Measurements from ENCODE around the gene YJEFN3. TPM values are rescaled to one million over a fixed set of nuclear protein-coding genes. Genes with fewer than 3 reads are reported as not detected.

The YJEFN3 gene
- total RNA-seq, 1 donor from 2014 or later, result 6.6 TPM

DNA sequence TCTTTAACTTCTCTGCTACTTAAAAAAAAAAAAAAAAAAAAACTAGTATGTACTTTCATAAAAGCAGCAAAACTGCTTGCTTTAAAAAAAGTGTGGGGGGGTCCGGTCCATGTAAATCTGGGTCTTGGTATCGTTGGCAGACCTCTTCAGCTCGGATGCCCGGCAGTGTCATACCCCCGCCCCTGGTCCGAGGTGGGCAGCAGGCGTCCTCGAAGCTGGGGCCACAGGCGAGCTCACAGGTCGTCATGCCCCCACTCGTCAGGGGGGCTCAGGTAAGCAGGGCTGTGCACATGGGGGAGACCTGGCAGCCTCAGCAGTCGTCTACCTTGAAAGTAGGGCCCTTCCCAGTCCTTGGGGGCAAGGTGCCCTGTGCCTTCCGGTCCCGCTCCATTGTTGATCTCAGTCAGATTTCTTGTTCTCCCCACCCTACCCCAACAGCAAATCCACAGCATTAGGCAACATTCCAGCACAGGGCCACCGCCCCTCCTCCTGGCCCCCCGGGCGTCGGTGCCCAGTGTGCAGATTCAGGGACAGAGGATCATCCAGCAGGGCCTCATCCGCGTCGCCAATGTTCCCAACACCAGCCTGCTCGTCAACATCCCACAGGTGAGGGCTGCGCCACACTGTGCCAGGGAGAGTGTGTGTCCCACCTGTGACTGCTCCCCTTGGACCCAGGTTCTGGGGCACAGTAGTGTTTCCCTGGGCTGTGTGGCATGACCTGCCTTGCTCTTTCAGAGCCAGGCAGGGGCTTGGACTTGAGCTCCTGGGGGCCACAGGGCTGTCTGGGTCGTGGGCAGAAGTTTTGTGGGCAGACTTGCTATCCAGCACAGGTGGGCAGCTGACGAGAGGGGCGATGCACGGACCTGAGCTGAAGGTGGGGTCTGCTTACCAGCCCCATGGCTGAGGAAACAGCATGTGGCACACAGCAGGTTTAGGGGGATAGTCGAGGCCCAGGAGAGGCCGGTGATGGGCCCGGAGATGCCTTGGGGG, 32.8 kb upstream of the YJEFN3 start:
- Histone ChIP-seq H3K4me1 (no peaks in the 10 kb centered on the region), H3K36me3 (peaks cover 94% of the 10 kb centered on the region), H3K4me3 (no peak overlapping the region), H3K27ac (no peak overlapping the region), H3K27me3 (ENCODE audit: low read depth) (no peaks in the 10 kb centered on the region), H3K9me3 (no peaks in the 10 kb centered on the region)
- intact Hi-C loops (cut with DNase I), result loop anchor here (10.0 kb wide), 1 partner anchor 131 kb away; no protein-coding TSS in a partner anchor
- ATAC-seq (no peak), DNase-seq (no peak)
- TF ChIP-seq, protein P1, sequence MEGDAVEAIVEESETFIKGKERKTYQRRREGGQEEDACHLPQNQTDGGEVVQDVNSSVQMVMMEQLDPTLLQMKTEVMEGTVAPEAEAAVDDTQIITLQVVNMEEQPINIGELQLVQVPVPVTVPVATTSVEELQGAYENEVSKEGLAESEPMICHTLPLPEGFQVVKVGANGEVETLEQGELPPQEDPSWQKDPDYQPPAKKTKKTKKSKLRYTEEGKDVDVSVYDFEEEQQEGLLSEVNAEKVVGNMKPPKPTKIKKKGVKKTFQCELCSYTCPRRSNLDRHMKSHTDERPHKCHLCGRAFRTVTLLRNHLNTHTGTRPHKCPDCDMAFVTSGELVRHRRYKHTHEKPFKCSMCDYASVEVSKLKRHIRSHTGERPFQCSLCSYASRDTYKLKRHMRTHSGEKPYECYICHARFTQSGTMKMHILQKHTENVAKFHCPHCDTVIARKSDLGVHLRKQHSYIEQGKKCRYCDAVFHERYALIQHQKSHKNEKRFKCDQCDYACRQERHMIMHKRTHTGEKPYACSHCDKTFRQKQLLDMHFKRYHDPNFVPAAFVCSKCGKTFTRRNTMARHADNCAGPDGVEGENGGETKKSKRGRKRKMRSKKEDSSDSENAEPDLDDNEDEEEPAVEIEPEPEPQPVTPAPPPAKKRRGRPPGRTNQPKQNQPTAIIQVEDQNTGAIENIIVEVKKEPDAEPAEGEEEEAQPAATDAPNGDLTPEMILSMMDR (IDR thresholded peaks at IDR 0.05), result no peak

DNA sequence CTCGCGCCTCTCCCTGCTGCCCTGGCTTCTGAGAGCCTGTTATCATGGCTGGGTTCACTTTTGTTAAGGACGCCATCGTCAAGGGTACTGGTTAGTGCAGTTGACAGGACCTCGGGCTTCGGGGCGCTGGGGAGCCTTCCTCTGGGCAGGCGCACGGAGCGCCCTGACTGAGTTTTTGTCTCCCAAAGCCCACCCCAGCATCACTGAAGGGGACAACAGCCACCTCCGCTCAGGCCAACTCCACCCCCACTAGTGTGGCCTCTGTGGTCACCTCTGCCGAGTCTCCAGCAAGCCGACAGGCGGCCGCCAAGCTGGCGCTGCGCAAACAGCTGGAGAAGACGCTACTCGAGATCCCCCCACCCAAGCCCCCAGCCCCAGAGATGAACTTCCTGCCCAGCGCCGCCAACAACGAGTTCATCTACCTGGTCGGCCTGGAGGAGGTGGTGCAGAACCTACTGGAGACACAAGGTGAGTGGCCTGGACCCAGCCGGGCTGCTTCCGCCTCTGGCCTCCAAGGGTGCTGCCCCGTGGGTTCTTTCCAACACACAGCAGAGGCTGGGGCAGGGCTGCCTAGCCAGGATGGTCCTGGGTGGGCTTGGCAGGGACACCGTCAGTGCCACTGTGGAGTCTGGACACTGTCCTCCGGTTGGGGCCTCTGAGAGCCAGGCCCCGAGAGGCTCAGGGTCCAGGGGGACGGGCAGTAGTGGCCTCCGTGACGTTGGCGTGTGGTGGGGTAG, 30.3 kb upstream of the YJEFN3 start:
- no peaks in the 10 kb centered on the region for H3K9me3 ChIP-seq
- intact Hi-C loops (cut with DNase I), result loop anchor here (10.0 kb wide), 1 partner anchor 134 kb away; no protein-coding TSS in a partner anchor
- TF ChIP-seq, protein P1 (IDR thresholded peaks at IDR 0.05), result no peak
- no peak overlapping the region for H3K4me3 ChIP-seq
- DNase-seq (no peak), ATAC-seq (no peak)
- peaks cover 98% of the 10 kb centered on the region for H3K36me3 ChIP-seq
- no peaks in the 10 kb centered on the region for H3K4me1 ChIP-seq
- H3K27me3 ChIP-seq (ENCODE audit: low read depth), result no peaks in the 10 kb centered on the region
- no peak overlapping the region for H3K27ac ChIP-seq

DNA sequence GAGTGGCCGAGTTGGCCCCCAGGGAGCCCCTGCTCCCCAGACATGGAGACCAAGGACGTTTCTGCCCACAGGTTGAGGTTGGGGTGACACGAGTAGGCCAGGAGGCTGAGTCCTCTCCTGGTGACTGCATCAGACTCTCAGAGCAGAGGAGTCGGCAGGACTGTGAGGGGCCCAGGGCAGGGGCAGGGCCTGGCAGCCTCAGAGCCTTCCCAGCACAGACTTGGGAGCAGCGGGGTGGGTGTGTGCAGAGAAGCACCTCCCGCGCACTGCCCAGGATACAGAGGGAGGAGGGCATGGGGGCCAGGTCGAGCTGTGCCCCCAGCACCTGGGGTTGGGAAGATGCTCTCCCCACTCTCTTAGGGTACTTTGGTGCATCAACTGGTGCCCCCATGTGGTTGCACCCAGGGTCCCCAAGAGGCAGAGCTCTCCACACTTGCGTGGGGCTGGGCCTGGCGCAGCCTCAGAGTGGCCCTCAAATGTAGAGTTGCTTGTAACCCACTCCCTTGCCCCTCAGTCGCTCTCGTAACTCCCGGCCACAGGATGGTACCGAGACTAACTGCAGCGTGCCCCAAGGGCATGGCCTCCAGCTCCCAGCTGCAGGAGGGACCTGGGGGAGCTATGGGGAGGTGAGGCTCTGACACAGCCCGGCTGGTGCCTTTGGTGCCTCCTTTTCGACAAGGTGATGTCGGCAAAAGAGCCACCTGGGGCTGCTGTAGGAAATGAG, 29.3 kb upstream of the YJEFN3 start:
- no peak overlapping the region for H3K4me3 ChIP-seq

DNA sequence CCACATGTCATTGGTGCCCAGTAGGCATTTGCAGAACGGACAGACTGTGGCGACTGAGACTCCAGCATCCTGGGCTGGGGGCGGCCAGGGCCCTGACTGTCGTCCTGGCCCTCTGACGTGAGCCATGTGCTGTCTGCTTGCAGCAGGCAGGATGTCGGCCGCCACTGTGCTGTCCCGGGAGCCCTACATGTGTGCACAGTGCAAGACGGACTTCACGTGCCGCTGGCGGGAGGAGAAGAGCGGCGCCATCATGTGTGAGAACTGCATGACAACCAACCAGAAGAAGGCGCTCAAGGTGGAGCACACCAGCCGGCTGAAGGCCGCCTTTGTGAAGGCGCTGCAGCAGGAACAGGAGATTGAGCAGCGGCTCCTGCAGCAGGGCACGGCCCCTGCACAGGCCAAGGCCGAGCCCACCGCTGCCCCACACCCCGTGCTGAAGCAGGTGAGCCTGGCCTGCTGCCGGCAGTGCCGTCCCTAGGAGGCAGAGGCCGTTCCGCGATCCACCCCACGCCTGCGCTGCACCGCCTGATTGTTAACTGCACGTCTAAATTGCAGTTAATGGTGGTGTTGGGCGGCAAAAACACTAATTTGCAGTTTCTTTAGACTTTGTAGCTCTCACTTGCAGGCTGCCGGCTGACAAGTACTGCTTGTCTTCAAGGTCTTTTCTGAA, 27.6 kb upstream of the YJEFN3 start:
- Histone ChIP-seq H3K36me3 (peaks cover 100% of the 10 kb centered on the region), H3K27me3 (ENCODE audit: low read depth) (no peaks in the 10 kb centered on the region), H3K27ac (no peak overlapping the region), H3K4me1 (no peaks in the 10 kb centered on the region), H3K4me3 (no peak overlapping the region), H3K9me3 (no peaks in the 10 kb centered on the region)
- intact Hi-C loops (cut with DNase I), result no loop called here
- no peak for DNase-seq
- no peak for ATAC-seq
- TF ChIP-seq, protein P1 (IDR thresholded peaks at IDR 0.05), result no peak

More for the DNA sequence above, 29.3 kb upstream of the YJEFN3 start:
- TF ChIP-seq, protein P1 (IDR thresholded peaks at IDR 0.05), result no peak
- Histone ChIP-seq H3K27ac (no peak overlapping the region), H3K4me1 (no peaks in the 10 kb centered on the region), H3K36me3 (peaks cover 98% of the 10 kb centered on the region), H3K9me3 (no peaks in the 10 kb centered on the region), H3K27me3 (ENCODE audit: low read depth) (no peaks in the 10 kb centered on the region)
- DNase-seq, result no peak
- intact Hi-C loops (cut with DNase I), result loop anchor here (10.0 kb wide), 1 partner anchor 135 kb away; no protein-coding TSS in a partner anchor
- ATAC-seq, result no peak
